Activated CD8-positive, alpha-beta memory T cell treated with anti-CD3 and anti-CD28 coated beads for 24 hours (primary cell): Measurements from ENCODE around the gene HTR3D.
"Not testable (repeated sequence)": the region's sequence is repeated elsewhere in the genome, so short reads cannot be mapped to it uniquely, and the experiment has no call there.

Experiments
- DNase-seq: peaks from one replicate; pipeline ENCODE4 v3.0.0-alpha.2; 2020

HTR3D gene

GRCh38 chr3:184071142-184071541 lies 39.6 kb downstream of the HTR3D start:
- DNase-seq = not testable (repeated sequence)

- DNase-seq = no peak
Observed at GRCh38 chr3:184073621-184074020, 42.1 kb downstream of the HTR3D start.

GRCh38 chr3:184075901-184076300 lies 44.4 kb downstream of the HTR3D start:
- DNase-seq = no peak

- no peak for DNase-seq
Observed at GRCh38 chr3:184077881-184078280, 46.3 kb downstream of the HTR3D start.

GRCh38 chr3:184078851-184079250 lies 47.3 kb downstream of the HTR3D start:
- DNase-seq = no peak

GRCh38 chr3:184081116-184081830 lies 49.7 kb downstream of the HTR3D start:
- DNase-seq = no peak

GRCh38 chr3:184082034-184082433 lies 50.5 kb downstream of the HTR3D start:
- no peak for DNase-seq

GRCh38 chr3:184082465-184082864 lies 50.9 kb downstream of the HTR3D start:
- DNase-seq = no peak

- no peak for DNase-seq
Observed at GRCh38 chr3:184085389-184085852, 53.9 kb downstream of the HTR3D start.
